GM18511 (cell line): ENCODE data around the gene GOSR1.
"Not testable (repeated sequence)": the region's sequence is repeated elsewhere in the genome, so short reads cannot be mapped to it uniquely, and the experiment has no call there.

ENCODE experiments used
- ATAC-seq: cut with Tn5 transposase; IDR thresholded peaks from one replicate; pipeline ENCODE4 v1.9.1; 2021; ENCODE audit warnings: mild to moderate bottlenecking, moderate library complexity; ENCODE audit not compliant: unreplicated experiment

The GOSR1 gene

DNA sequence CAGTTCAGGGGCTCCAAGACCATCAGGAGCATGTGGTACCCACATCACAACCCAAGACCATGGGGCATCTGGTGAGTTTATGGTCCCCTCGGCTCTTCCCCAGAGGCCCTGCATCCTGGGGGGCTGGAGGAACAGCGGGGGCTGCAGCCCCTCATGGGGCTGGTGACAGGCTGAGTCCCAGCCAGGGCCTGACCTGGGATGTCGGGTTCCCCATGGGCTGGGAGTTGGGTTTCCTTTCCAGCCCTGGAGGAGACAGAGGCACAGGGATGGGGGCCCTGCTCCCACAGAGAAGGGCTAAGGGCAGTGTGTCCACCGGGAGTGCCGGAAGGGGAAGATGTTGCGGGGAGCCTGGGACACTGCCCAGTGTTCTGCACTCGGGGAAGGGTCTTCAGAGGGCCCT is 82.4 kb downstream of the GOSR1 start:
- no peak for ATAC-seq

DNA sequence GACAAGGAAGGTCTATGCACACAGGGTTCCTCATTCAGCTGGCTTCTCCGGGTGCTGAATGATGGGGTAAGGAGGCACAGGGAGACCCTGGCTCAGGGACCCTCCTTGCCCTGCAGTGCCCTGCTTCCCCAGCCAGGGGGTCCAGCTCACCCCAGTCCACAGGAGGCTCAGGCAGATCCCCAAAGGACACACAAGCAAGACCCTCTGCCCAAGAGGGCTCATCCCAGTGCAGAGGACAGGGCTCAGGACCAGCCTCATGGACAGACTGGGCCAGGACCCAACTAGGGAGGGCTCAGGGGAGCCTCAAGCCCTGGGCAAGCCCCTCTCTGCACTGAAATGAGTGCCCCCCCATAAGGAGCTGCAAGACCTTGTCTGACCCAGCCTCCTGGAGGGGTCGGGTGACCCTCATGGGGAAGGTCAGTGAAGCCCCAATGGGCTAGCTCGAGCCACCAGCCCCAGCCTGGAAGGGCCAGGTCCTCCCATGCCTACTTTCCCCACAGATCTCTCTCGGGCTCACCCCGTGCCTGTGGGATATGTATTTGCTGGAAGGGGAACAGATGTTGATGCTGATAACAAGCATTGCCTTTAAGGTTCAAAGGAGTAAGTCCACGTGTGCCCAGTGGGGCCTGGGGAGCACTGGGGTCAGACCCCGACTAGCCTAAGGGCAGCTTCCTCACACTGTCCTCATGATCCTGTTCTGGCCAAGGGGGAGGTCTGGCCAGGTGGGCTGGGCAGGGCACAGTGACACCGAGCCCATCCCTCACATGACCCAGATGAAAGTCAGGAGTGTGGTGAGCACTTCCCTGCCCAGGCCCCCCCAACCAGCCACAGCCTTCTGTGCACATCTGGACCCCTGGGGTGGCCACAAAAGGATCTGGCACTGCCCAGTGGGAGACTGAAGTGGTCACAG is 83.2 kb downstream of the GOSR1 start:
- not testable (repeated sequence) for ATAC-seq

DNA sequence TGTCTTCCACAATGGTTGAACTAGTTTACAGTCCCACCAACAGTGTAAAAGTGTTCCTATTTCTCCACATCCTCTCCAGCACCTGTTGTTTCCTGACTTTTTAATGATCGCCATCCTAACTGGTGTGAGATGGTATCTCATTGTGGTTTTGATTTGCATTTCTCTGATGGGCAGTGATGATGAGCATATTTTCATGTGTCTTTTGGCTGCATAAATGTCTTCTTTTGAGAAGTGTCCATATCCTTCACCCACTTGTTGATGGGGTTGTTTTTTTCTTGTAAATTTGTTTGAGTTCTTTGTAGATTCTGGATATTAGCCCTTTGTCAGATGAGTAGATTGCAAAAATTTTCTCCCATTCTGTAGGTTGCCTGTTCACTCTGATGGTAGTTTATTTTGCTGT is 84.6 kb downstream of the GOSR1 start:
- ATAC-seq = not testable (repeated sequence)

GRCh38 chr17:30563131-30563904 is 86.1 kb downstream of the GOSR1 start:
- ATAC-seq = not testable (repeated sequence)

GRCh38 chr17:30563905-30564390 is 86.7 kb downstream of the GOSR1 start:
- not testable (repeated sequence) for ATAC-seq

GRCh38 chr17:30564422-30565072 is 87.3 kb downstream of the GOSR1 start:
- not testable (repeated sequence) for ATAC-seq

- no peak for ATAC-seq
Observed at GRCh38 chr17:30565073-30565935, 88.1 kb downstream of the GOSR1 start.

- not testable (repeated sequence) for ATAC-seq
Observed at GRCh38 chr17:30566104-30566503, 88.9 kb downstream of the GOSR1 start.

GRCh38 chr17:30566516-30567225 is 89.5 kb downstream of the GOSR1 start:
- not testable (repeated sequence) for ATAC-seq

DNA sequence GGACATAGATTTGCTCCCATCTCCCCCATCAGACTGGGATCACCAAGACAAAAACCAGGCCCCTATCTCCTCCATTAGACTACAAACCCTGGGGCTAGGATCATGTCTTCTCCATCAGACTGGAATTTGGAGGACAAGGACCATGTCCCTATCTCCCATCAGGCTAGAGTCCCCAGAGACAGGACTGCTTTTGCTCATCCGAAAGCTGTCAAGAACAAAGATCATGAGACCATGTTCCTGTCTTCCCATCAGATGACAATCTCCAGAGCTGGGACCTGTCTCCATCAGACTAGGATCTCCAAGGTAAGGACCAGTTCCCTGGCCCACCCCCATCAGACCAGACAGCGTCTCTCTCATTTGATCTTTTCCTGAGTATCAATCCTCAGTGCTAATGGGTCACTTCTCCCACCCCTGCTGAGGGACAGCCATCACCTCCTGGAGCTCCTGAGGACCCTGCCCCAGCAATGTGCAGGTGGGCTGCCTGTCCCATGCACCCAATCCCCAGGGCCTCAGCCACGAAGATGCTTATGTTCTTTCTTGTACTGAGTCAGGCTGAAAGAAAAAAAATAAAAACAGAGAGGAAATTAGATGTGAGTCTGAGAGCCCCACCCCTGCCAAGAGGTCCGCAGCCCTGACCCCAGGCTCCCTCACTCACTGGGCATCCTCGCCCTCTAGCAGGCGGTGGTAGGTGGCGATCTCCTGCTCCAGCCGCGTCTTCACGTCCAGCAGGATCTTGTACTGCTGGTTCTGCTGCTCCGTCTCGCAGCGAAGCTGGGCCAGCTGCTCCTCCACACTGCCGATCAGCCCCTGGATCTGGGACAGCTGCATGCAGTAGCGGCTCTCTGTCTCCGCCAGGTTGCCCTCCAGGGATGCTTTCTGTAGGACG is 90.3 kb downstream of the GOSR1 start:
- ATAC-seq = no peak

- ATAC-seq = no peak
Observed at GRCh38 chr17:30568117-30568430, 90.9 kb downstream of the GOSR1 start.

GRCh38 chr17:30569531-30570175 is 92.4 kb downstream of the GOSR1 start:
- ATAC-seq = not testable (repeated sequence)

- no peak for ATAC-seq
Observed at GRCh38 chr17:30570191-30570590, 93.0 kb downstream of the GOSR1 start.

- ATAC-seq = no peak
Observed at GRCh38 chr17:30570596-30571265, 93.5 kb downstream of the GOSR1 start.

GRCh38 chr17:30571404-30571803 is 94.2 kb downstream of the GOSR1 start:
- ATAC-seq = not testable (repeated sequence)

- no peak for ATAC-seq
Observed at GRCh38 chr17:30571921-30572320, 94.7 kb downstream of the GOSR1 start.

DNA sequence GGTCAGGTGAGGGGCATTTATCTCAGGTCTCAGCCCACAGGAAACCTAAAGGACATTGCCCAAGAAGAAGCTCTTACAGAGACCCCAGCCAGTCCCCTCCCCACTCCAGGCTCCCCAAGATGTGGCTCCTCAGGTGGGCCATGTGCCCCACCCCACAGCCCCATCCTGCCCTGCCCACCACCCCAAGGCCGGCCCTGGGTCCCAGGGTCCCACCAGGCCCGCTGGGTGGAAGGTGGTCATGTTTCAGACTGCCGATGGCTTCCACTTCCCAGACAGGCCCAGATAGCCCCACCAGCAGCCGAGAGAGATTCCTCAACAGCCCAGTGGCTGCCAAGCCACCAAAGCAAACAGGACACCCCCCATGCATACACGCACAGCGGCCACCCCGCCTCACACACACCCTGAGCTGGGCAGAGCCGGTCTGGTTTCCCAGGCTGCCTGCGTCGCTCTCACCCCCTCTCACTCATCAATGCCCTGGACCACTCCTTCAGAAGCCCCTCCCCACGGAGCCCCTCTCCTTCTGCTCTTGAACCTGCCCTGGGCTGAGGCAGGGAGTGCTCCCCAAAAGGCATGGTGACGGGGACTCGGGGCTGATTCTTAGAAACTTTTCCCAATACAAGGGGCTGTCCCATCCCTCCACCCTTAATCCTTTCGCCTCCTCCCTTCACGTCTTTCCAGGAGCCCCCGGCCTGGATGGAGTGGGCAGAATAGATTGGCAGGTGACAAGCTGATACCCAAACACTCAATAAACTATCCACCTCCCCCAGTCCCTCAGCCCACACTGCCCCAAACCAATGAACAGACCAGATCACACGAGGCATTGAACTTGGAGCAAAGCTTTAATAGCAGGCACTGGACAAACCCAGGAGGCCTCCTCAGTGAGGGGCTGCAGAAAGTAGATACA is 95.7 kb downstream of the GOSR1 start:
- ATAC-seq = not testable (repeated sequence)
